ENCODE measurements around the gene SPINK2. TPM values are rescaled to one million over a fixed set of nuclear protein-coding genes. Genes with fewer than 3 reads are reported as not detected.

Gene SPINK2
- total RNA-seq, 1 donor: not detected

DNA sequence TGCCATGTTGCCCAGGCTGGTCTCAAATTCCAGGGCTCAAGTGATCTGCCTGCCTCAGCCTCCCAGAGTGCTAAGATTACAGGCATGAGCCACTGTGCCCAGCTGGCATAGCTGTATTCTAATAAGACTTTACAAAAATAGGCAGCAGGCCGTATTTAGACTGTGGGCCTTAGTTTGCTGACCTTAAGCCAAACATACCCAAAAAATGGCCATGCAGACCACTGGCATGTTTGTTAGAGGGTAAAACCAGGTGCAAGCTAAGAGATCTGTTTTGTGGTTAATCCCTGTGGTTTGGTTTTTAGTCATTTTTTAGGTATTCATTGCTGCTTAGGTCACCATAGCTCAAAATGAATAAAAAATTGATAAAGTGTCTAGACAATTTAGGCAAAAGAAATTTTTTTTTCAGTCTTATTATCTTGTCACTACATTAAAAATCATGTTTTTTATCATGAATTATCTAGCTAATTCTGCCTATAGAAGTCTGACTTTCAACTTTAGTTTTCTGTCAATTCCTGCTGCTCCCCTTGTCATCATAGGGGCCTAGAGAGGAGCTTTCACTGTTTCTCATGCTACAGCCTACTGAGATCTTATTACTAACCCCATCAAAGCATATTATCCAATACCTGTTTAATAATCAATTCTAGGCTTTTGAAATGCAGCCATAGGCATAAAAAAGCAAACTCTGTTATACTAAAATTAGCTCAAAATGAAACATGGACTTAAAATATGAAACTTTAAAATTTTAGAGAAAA is 7.5 kb upstream of the SPINK2 start:
- no peak overlapping the region for H3K4me3 ChIP-seq (ENCODE audit: low read depth, low read length)
- TF ChIP-seq, protein P1, sequence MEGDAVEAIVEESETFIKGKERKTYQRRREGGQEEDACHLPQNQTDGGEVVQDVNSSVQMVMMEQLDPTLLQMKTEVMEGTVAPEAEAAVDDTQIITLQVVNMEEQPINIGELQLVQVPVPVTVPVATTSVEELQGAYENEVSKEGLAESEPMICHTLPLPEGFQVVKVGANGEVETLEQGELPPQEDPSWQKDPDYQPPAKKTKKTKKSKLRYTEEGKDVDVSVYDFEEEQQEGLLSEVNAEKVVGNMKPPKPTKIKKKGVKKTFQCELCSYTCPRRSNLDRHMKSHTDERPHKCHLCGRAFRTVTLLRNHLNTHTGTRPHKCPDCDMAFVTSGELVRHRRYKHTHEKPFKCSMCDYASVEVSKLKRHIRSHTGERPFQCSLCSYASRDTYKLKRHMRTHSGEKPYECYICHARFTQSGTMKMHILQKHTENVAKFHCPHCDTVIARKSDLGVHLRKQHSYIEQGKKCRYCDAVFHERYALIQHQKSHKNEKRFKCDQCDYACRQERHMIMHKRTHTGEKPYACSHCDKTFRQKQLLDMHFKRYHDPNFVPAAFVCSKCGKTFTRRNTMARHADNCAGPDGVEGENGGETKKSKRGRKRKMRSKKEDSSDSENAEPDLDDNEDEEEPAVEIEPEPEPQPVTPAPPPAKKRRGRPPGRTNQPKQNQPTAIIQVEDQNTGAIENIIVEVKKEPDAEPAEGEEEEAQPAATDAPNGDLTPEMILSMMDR (IDR thresholded peaks at IDR 0.05; ENCODE audit: insufficient read depth, low read length): no peak
- DNase-seq (ENCODE audit: low read depth): no peak

DNA sequence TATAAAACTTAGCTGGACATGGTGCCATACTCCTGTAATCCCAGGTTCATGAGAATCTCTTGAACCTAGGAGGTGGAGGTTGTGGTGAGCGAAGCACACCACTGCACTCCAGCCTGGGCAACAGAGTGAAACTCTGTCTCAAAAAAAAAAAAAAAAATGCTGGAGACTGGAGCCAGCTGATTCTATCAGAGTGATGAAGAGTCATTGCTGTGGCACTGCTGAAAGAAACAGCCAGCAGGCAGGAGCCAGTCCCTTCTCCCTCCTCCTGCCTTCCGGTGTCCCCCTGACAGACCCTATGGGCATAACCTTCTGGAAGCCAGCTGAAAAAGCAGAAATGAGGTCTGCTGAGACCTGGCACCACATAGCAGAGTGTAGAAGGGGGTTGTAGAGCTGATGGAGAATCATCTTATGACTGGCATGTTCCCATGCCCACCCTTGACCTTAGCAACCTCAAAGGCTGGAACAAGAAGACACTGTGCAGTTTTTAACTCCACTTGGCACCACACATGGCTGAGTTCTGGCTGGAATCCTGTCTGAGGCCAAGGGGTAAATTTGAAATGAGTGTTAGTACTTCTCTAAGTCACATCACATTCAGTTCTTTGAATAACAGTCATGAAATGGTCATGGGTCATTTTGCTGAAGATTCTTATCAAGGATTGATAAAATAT is 2.6 kb upstream of the SPINK2 start:
- DNase-seq (ENCODE audit: low read depth): no peak
- TF ChIP-seq, protein P1 (IDR thresholded peaks at IDR 0.05; ENCODE audit: insufficient read depth, low read length): no peak
- H3K4me3 ChIP-seq (ENCODE audit: low read depth, low read length): no peak overlapping the region

DNA sequence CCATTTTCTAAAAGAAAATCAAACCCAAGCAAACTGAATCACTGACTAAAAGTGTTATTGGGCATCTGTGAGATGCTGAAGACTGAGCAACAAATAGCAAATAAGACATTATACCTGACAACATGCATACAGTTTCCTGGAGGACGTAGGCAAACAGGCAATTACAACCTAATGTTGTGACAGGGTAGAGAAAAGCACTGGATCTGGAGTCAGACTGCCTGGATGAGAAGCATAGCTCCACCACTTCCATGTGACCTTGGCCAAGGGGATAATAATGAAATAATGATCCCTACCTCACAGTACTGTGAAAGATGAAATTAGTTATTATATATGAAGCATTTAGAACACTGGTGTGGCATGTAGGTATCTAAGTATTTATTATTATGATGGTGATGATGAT is 2.7 kb downstream of the SPINK2 start:
- no peak overlapping the region for H3K4me3 ChIP-seq (ENCODE audit: low read depth, low read length)
- no peak for DNase-seq (ENCODE audit: low read depth)

DNA sequence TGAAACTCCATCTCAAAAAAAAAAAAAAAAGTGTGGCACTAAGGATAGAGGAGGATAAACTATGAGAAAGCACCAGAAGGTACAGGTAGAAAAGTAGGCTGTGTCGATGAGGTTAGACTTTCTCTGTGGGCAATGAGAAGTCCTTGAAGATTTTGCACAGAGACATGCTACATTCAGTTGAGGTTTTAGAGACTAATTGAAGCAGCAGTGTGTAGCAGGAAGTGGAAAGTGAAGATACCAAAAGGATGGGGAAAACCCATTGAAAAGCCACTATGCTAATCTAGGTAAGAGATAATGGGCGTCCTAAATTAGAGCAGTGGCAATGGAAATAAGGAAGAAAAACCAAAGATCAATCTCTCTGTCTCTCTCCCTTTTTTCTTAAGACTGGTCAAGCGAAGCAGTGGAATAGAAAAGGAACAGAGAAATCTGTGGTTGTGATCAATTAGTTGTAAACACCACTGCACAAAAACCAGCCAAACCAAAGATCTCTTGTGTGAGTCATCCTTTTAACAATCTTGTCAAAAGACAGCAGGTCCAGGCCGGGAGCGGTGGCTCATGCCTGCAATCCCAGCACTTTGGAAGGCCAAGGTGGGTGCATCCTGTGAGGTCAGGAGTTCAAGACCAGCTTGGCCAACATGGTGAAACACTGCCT is 3.5 kb downstream of the SPINK2 start:
- H3K4me3 ChIP-seq (ENCODE audit: low read depth, low read length): no peak overlapping the region
- TF ChIP-seq, protein P1 (IDR thresholded peaks at IDR 0.05; ENCODE audit: insufficient read depth, low read length): no peak
- DNase-seq (ENCODE audit: low read depth): no peak

More for the DNA sequence above, 2.7 kb downstream of the SPINK2 start:
- TF ChIP-seq, protein P1 (IDR thresholded peaks at IDR 0.05; ENCODE audit: insufficient read depth, low read length): no peak

DNA sequence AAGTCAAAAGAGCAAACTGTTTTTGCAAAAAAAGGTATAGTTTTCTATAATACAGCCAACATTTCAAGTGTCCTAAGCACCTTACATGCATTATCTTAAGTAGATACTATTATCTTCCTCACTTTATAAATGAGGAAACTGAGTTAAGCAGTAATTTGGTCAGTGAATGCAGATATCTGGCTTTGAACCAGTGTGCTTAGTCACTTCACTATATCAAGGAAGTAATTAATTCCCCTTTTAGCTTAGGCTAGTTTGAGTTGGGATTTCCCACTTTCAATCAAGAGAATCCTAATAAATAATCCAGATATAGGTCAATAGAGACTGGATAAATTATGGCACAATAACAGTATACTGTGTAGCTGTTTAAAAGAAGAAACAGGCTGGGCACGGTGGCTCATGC is 14.8 kb downstream of the SPINK2 start:
- TF ChIP-seq, protein P1 (IDR thresholded peaks at IDR 0.05; ENCODE audit: insufficient read depth, low read length): no peak
- H3K4me3 ChIP-seq (ENCODE audit: low read depth, low read length): no peak overlapping the region
- DNase-seq (ENCODE audit: low read depth): no peak

DNA sequence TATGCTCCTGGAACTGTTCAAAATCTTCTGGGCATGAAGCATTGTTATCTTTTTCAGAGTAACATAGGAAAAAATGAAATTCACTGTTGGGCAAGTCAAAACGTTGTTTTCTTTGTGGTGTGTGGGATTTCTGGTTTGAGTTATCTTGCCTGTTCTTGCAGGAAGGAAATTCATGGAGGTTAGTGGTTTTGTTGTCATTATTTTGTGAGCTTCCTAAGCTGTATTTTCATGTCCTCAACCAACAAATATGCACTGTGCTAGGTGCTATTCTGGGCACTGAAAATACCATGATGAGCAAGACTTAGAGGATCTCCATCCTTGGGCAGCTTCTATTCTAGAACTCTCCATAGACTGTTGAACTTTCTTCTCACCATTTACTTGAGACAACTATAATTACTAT is 16.9 kb downstream of the SPINK2 start:
- H3K4me3 ChIP-seq (ENCODE audit: low read depth, low read length): no peak overlapping the region
- TF ChIP-seq, protein P1 (IDR thresholded peaks at IDR 0.05; ENCODE audit: insufficient read depth, low read length): no peak
- no peak for DNase-seq (ENCODE audit: low read depth)
